IMR-90 (cell line): Measurements from ENCODE around the gene TSPAN31.

Experiments
- POLR2A ChIP-seq: IDR thresholded peaks from 2 replicates; pipeline ENCODE4 v1.6.1; 2012; ENCODE audit warnings: mild to moderate bottlenecking, low read depth, low read length
- RAD21 ChIP-seq: IDR thresholded peaks from 2 replicates; pipeline ENCODE4 v1.6.1; 2012; ENCODE audit warnings: low read length, improper control_type of control experiment
- RCOR1 ChIP-seq: IDR thresholded peaks from 2 replicates; pipeline ENCODE4 v1.6.1; 2012; ENCODE audit warnings: mild to moderate bottlenecking, low read length, improper control_type of control experiment; ENCODE audit not compliant: insufficient replicate concordance
- RFX5 ChIP-seq: IDR thresholded peaks from 2 replicates; pipeline ENCODE4 v1.8.0; 2012; ENCODE audit warnings: low read depth, mild to moderate bottlenecking, low read length, moderate library complexity
- SMC3 ChIP-seq: fragments of 150-350 bp; IDR thresholded peaks from 2 replicates; pipeline ENCODE4 v1.6.1; 2016; ENCODE audit warnings: low read depth, mild to moderate bottlenecking, antibody characterized with exemption, low read length, moderate library complexity
- TF ChIP-seq, protein P1 (sequence below): conservative IDR thresholded peaks from 2 replicates; pipeline ENCODE4 v1.5.1; 2012; ENCODE audit warnings: mild to moderate bottlenecking, low read depth, low read length, improper control_type of control experiment

DNA sequence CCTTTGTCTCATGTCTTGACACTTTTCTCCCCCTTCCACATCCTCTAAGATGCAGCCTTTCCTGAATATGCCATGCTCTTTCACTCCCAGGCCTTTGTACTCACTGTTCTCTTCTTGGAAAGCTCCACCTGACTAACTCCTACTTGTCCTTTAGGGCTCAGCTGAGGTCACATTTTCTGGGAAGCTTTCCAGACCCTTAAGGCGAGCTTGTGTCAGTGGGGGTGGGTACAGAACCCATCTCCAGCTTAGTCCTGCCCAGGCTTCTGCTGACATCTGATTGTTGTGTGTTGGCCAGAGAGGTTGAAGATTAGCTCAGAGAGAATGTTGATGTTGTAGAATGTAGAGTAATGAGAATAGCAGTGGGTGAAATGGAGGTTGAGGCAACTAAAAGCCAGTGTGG is 34.9 kb downstream of the TSPAN31 start:
- TF ChIP-seq, protein P1, sequence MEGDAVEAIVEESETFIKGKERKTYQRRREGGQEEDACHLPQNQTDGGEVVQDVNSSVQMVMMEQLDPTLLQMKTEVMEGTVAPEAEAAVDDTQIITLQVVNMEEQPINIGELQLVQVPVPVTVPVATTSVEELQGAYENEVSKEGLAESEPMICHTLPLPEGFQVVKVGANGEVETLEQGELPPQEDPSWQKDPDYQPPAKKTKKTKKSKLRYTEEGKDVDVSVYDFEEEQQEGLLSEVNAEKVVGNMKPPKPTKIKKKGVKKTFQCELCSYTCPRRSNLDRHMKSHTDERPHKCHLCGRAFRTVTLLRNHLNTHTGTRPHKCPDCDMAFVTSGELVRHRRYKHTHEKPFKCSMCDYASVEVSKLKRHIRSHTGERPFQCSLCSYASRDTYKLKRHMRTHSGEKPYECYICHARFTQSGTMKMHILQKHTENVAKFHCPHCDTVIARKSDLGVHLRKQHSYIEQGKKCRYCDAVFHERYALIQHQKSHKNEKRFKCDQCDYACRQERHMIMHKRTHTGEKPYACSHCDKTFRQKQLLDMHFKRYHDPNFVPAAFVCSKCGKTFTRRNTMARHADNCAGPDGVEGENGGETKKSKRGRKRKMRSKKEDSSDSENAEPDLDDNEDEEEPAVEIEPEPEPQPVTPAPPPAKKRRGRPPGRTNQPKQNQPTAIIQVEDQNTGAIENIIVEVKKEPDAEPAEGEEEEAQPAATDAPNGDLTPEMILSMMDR = no peak
- TF ChIP-seq RAD21 = no peak
- no peak for TF ChIP-seq POLR2A
- no peak for TF ChIP-seq RFX5
- TF ChIP-seq SMC3 = no peak
- TF ChIP-seq RCOR1 = no peak
